OCI-LY7 (cell line): ENCODE measurements around the gene TMBIM1. TPM values are rescaled to one million over a fixed set of nuclear protein-coding genes. Genes with fewer than 3 reads are reported as not detected.

Experiments used
- BruUV-seq: library from RNA; stranded (reverse); fragments of 400-500 nt; replicated peaks from 2 replicates; lab custom pipeline; 2021; lab: Mats Ljungman, UMichigan
- CTCF ChIA-PET: fragments of 300-600 bp; sonication (Branson Sonifier 250); formaldehyde crosslinking; loops from one replicate; lab custom pipeline; 2022; ENCODE audit warnings: antibody characterized with exemption; ENCODE audit not compliant: unreplicated experiment; lab: Charles Lee
- POLR2A ChIA-PET: fragments of 300-600 bp; sonication (Branson Sonifier 250); formaldehyde crosslinking; loops from one replicate; lab custom pipeline; 2022; ENCODE audit warnings: antibody characterized with exemption; lab: Charles Lee
- DNase-seq: peaks from one replicate; pipeline ENCODE4 v3.0.0-alpha.2; 2015; ENCODE audit warnings: low spot score
- H2AFZ ChIP-seq: fragments of 200-600 bp; sonication (generic), shearing (Covaris generic); 2 replicates; pipeline ENCODE4 v1.6.1; 2014; ENCODE audit warnings: mild to moderate bottlenecking, antibody characterized with exemption, low read length, moderate library complexity
- H3K27ac ChIP-seq: fragments of 200-600 bp; sonication (generic); 2 replicates; pipeline ENCODE4 v1.5.1; 2014; ENCODE audit warnings: mixed run types, low read depth, mild to moderate bottlenecking, moderate library complexity, low read length, inconsistent platforms; ENCODE audit not compliant: poor library complexity, severe bottlenecking
- H3K36me3 ChIP-seq: fragments of 200-600 bp; sonication (generic); 2 replicates; pipeline ENCODE4 v1.6.1; 2014; ENCODE audit warnings: mild to moderate bottlenecking, antibody characterized with exemption, low read length, moderate library complexity, mixed read lengths; ENCODE audit not compliant: insufficient read depth
- H3K4me1 ChIP-seq: fragments of 200-600 bp; sonication (generic); 2 replicates; pipeline ENCODE4 v1.5.1; 2014; ENCODE audit warnings: mild to moderate bottlenecking, low read length; ENCODE audit not compliant: insufficient read depth, poor library complexity, severe bottlenecking
- H3K4me2 ChIP-seq: fragments of 200-600 bp; sonication (generic); 2 replicates; pipeline ENCODE4 v1.6.1; 2014; ENCODE audit warnings: mild to moderate bottlenecking, low read length
- H3K4me3 ChIP-seq: fragments of 200-600 bp; sonication (generic); 2 replicates; pipeline ENCODE4 v1.5.1; 2014; ENCODE audit warnings: mild to moderate bottlenecking, low read depth, low read length; ENCODE audit not compliant: poor library complexity, severe bottlenecking
- H3K79me2 ChIP-seq: fragments of 200-600 bp; sonication (generic); 2 replicates; pipeline ENCODE4 v1.6.1; 2016; ENCODE audit warnings: low read depth, mild to moderate bottlenecking, low read length, moderate library complexity, mixed read lengths; ENCODE audit not compliant: insufficient read depth
- H3K9me2 ChIP-seq: fragments of 200-600 bp; sonication (generic); 2 replicates; pipeline ENCODE4 v1.6.1; 2016; ENCODE audit warnings: mild to moderate bottlenecking, low read length, mixed read lengths; ENCODE audit not compliant: insufficient read depth
- H3K9me3 ChIP-seq: fragments of 200-600 bp; sonication (generic); 2 replicates; pipeline ENCODE4 v1.6.1; 2014; ENCODE audit warnings: mild to moderate bottlenecking, mixed run types, low read length, mixed read lengths
- H4K20me1 ChIP-seq: fragments of 200-600 bp; sonication (generic); 2 replicates; pipeline ENCODE4 v1.6.1; 2014; ENCODE audit warnings: mild to moderate bottlenecking, antibody characterized with exemption, low read length, moderate library complexity, mixed read lengths; ENCODE audit not compliant: insufficient read depth
- EZH2phosphoT487 ChIP-seq: fragments of 200-600 bp; sonication (generic); IDR thresholded peaks from 2 replicates; pipeline ENCODE4 v1.6.1; 2018; ENCODE audit warnings: low read depth, borderline replicate concordance, mild to moderate bottlenecking, mixed run types, antibody characterized with exemption, low read length, moderate library complexity, mixed read lengths
- intact Hi-C: fragments of 100-400 bp; cut with micrococcal nuclease; formaldehyde crosslinking; loops from one replicate; pipeline ENCODE4 v1.10.0; 2022; ENCODE audit not compliant: unreplicated experiment
- total RNA-seq, 2 experiments: library from RNA; depleted of rRNA in 1 of 2; stranded (reverse); fragments of >200 nt in 1 of 2; shearing (Covaris generic) in 1 of 2; gene quantifications; 2 replicates each; pipeline ENCODE4 v1.2.3, GENCODE V29; 2014 to 2022
- TF ChIP-seq, protein P1 (sequence below): fragments of 200-600 bp; sonication (generic); conservative IDR thresholded peaks from 2 replicates; pipeline ENCODE4 v1.5.1; 2014; ENCODE audit warnings: mild to moderate bottlenecking, antibody characterized with exemption, low read length, moderate library complexity, mixed read lengths

TMBIM1 gene
- total RNA-seq, 2 experiments from 2014 or later, result 27.6 to 30.3 TPM

DNA sequence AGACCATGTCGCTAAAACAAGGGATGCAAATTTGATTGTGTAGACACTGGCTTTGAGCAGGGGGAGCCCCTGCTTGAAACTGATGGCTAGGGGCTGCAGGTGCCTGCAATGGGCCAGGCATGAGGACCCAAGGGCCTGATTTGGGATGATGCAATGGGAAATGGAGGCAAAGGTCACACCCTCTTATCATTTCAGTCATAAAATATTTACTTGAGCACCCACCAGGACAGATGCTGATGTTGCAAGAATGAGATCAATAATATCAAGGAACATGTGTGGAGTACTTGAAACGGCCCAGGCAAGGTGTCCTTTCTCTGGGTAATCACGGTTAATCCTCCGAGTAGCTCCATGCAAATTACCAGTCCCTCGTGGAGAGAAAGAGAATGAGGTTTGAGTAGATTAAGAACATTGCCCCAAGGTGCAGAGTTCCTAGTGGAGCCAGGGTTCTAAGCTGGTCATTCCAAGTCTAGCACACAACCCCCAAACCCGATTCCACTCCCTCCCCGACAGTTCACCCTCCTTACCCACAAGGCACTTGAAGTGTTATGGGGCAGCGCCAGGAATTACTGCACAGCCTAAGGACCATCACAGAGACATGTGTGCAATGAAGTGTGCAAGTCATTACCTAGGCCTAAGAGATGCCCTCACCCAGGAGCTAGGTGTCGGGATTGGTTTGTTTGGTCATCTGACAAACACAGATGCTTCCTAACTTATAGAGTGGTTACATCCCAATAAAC lies 14.0 kb upstream of the TMBIM1 start:
- Histone ChIP-seq H3K36me3 (no peaks in the 10 kb centered on the region), H4K20me1 (no peaks in the 10 kb centered on the region), H3K27ac (no peak overlapping the region), H3K9me3 (no peaks in the 10 kb centered on the region), H3K4me1 (peaks cover 33% of the 10 kb centered on the region), H3K79me2 (no peaks in the 10 kb centered on the region), H3K4me3 (peak overlapping the region; percentile 5), H3K9me2 (no peaks in the 10 kb centered on the region), H2AFZ (peak overlapping the region; percentile 73), H3K4me2 (peak overlapping the region; percentile 49)
- intact Hi-C loops, result no loop called here
- ChIA-PET POLR2A (interaction anchor here (0.9 to 2.6 kb wide), 6 partner anchors 13 to 87 kb away, joined by 3 to 15 read pairs (median 4); no protein-coding TSS in a partner anchor), CTCF (interaction anchor here (0.7 kb wide), 1 partner anchor 78 kb away, joined by 3 read pairs; no protein-coding TSS in a partner anchor)
- BruUV-seq, result no TSS peak
- TF ChIP-seq, protein P1, sequence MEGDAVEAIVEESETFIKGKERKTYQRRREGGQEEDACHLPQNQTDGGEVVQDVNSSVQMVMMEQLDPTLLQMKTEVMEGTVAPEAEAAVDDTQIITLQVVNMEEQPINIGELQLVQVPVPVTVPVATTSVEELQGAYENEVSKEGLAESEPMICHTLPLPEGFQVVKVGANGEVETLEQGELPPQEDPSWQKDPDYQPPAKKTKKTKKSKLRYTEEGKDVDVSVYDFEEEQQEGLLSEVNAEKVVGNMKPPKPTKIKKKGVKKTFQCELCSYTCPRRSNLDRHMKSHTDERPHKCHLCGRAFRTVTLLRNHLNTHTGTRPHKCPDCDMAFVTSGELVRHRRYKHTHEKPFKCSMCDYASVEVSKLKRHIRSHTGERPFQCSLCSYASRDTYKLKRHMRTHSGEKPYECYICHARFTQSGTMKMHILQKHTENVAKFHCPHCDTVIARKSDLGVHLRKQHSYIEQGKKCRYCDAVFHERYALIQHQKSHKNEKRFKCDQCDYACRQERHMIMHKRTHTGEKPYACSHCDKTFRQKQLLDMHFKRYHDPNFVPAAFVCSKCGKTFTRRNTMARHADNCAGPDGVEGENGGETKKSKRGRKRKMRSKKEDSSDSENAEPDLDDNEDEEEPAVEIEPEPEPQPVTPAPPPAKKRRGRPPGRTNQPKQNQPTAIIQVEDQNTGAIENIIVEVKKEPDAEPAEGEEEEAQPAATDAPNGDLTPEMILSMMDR, result no peak
- TF ChIP-seq EZH2phosphoT487, result no peak
- DNase-seq, result no peak

DNA sequence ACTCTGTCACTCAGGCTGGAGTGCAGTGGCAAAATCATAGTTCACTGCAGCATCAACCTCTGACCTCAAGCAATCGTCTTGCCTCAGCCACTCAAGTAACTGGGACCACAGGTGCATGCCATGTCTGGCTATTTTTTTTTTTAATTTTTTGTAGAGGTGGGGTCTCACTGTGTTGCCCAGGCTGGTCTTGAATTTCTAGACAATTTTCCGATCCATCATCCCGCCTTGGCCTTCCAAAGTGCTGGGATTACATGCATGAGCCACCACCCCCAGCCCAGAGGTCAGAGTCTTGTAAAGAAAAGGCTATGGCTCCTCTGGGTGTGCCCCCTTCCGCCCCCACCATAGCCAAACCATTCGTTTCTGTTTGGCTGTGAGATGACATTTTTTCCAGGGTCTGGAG lies 13.1 kb upstream of the TMBIM1 start:
- TF ChIP-seq EZH2phosphoT487, result no peak
- TF ChIP-seq, protein P1, result no peak
- no peaks in the 10 kb centered on the region for H3K36me3 ChIP-seq
- H3K79me2 ChIP-seq, result no peaks in the 10 kb centered on the region
- no peaks in the 10 kb centered on the region for H3K9me3 ChIP-seq
- CTCF ChIA-PET, result no interaction called here
- DNase-seq, result no peak
- POLR2A ChIA-PET, result no interaction called here
- no peaks in the 10 kb centered on the region for H4K20me1 ChIP-seq
- no TSS peak for BruUV-seq
- H3K27ac ChIP-seq, result no peak overlapping the region
- peak overlapping the region; percentile 49; the same call in 1 of the 2 replicates for H3K4me2 ChIP-seq
- peaks cover 39% of the 10 kb centered on the region for H3K4me1 ChIP-seq
- intact Hi-C loops, result no loop called here
- no peak overlapping the region for H3K4me3 ChIP-seq
- H3K9me2 ChIP-seq, result no peaks in the 10 kb centered on the region
- no peak overlapping the region; the same call in 1 of the 2 replicates for H2AFZ ChIP-seq
